K562 (cell line): ENCODE results near the gene SLC45A3. TPM values are rescaled to one million over a fixed set of nuclear protein-coding genes. Genes with fewer than 3 reads are reported as not detected.
A peak's percentile ranks its signal among the peaks of the same experiment; 100 is the strongest.

Source experiments
- BCLAF1 ChIP-seq, 2 experiments: fragments of 450-650 bp in 1 of 2; IDR thresholded peaks; 2 replicates each; pipeline ENCODE4 v1.6.1; 2011 to 2017; ENCODE audit warnings: low read depth in 2 of 2, antibody characterized with exemption in 1 of 2, borderline replicate concordance in 1 of 2, low read length in 1 of 2, mild to moderate bottlenecking in 1 of 2, mixed read lengths in 1 of 2; ENCODE audit not compliant: control insufficient read depth in 1 of 2
- CEBPB ChIP-seq: fragments of 450-650 bp; IDR thresholded peaks from 2 replicates; pipeline ENCODE4 v1.6.1; 2016; ENCODE audit warnings: missing genetic modification characterization, missing compliant biosample characterization
- ESRRA ChIP-seq: fragments of 450-650 bp; IDR thresholded peaks from 2 replicates; pipeline ENCODE4 v1.6.1; 2014; ENCODE audit warnings: low read depth, mild to moderate bottlenecking, moderate library complexity, borderline replicate concordance
- FOS ChIP-seq: IDR thresholded peaks from 3 replicates; pipeline ENCODE4 v1.6.1; 2011; ENCODE audit not compliant: insufficient read length; ENCODE audit errors: extremely low read depth
- FOXO4 ChIP-seq: fragments of 450-650 bp; formaldehyde crosslinking; IDR thresholded peaks from 2 replicates; pipeline ENCODE4 v1.4.0; 2020; ENCODE audit warnings: mild to moderate bottlenecking, moderate library complexity
- FUS ChIP-seq: fragments of 200-400 bp; formaldehyde crosslinking; optimal IDR thresholded peaks from 2 replicates; pipeline ENCODE3; 2017; ENCODE audit warnings: low read depth, low read length
- HMG20B ChIP-seq: fragments of 250-450 bp; sonication (Bioruptor Pico); IDR thresholded peaks from 2 replicates; pipeline ENCODE4 v1.5.0; 2021; ENCODE audit warnings: mild to moderate bottlenecking
- HOXB6 ChIP-seq: fragments of 250-450 bp; sonication (Bioruptor Pico); IDR thresholded peaks from 2 replicates; pipeline ENCODE4 v1.5.1; 2022; ENCODE audit warnings: mild to moderate bottlenecking, borderline replicate concordance
- MAX ChIP-seq: sonication (generic); formaldehyde crosslinking; IDR thresholded peaks from 2 replicates; pipeline ENCODE4 v1.9.0; 2022; ENCODE audit warnings: mild to moderate bottlenecking, missing genetic modification reagents
- NELFE ChIP-seq: IDR thresholded peaks from 2 replicates; pipeline ENCODE4 v1.6.1; 2011; ENCODE audit warnings: mild to moderate bottlenecking; ENCODE audit not compliant: insufficient read depth, insufficient read length
- NFIX ChIP-seq: fragments of 250-450 bp; sonication (Bioruptor Pico); IDR thresholded peaks from 2 replicates; pipeline ENCODE4 v1.4.0; 2020; ENCODE audit warnings: low read depth, mild to moderate bottlenecking, moderate library complexity
- POLR3G ChIP-seq: IDR thresholded peaks from 2 replicates; pipeline ENCODE4 v1.6.1; 2011; ENCODE audit not compliant: insufficient read length, insufficient replicate concordance; ENCODE audit errors: extremely low read depth
- PTTG1 ChIP-seq: fragments of 450-650 bp; IDR thresholded peaks from 2 replicates; pipeline ENCODE4 v1.6.1; 2016; ENCODE audit warnings: low read depth, mild to moderate bottlenecking, missing genetic modification characterization, missing compliant biosample characterization
- RFX5 ChIP-seq: IDR thresholded peaks from 2 replicates; pipeline ENCODE4 v1.6.1; 2011; ENCODE audit warnings: low read depth, mild to moderate bottlenecking, improper control_type of control experiment, low read length
- STAT6 ChIP-seq: sonication (generic); formaldehyde crosslinking; IDR thresholded peaks from 2 replicates; pipeline ENCODE4 v1.8.1; 2023; ENCODE audit warnings: mild to moderate bottlenecking, missing genetic modification reagents
- USF1 ChIP-seq: sonication (generic); formaldehyde crosslinking; IDR thresholded peaks from 2 replicates; pipeline ENCODE4 v1.9.0; 2022; ENCODE audit warnings: mild to moderate bottlenecking, missing genetic modification reagents
- ZNF717 ChIP-seq: fragments of 250-450 bp; sonication (Bioruptor Pico); IDR thresholded peaks from 2 replicates; pipeline ENCODE4 v1.5.0; 2021
- ZNF764 ChIP-seq: fragments of 250-450 bp; sonication (Bioruptor Pico); IDR thresholded peaks from 2 replicates; pipeline ENCODE4 v1.4.0; 2020; ENCODE audit warnings: low read depth, mild to moderate bottlenecking, moderate library complexity
- polyA plus RNA-seq, 8 experiments: library from polyadenylated mRNA; depleted of rRNA in 4 of 8; stranded (reverse) in 5 of 8; unstranded in 3 of 8; fragments of >200 nt; fragmentation: Nextera tagmentation in 2 of 8; fragmentation: Illumina TruSeq in 1 of 8; extraction: Ambion mirVana in 2 of 8; extraction: Trizol in 1 of 8; gene quantifications; 2 replicates each; pipeline versions ENCODE4 v1.2.1 to v1.2.3, GENCODE V29; 2011 to 2014; ENCODE audit warnings: inconsistent platforms in 1 of 8, missing spikeins in 1 of 8
- total RNA-seq, 7 experiments: library from RNA; depleted of rRNA in 6 of 7; stranded (reverse); fragments of >200 nt in 6 of 7; fragmentation: Illumina TruSeq in 2 of 7; extraction: Trizol in 2 of 7; gene quantifications; 2 replicates each; pipeline versions ENCODE4 v1.2.1 to v1.2.3, GENCODE V29; 2011 to 2021; ENCODE audit warnings: low replicate concordance in 1 of 7

SLC45A3 gene
- total and polyA plus RNA-seq, 9 of the 15 experiments (the other 6 are each of a cell fraction or from before 2014, with no cell fraction given): 0.06 to 3.3 (median 1.3) TPM

- 0 out of 2 replicates have a peak, but pooled peaks have one; percentile 28 for TF ChIP-seq STAT6 (CRISPR knock-in tag)
- no peak for TF ChIP-seq NFIX (CRISPR knock-in tag)
- TF ChIP-seq CEBPB (tag): no peak
- no peak for TF ChIP-seq RFX5
- peak in 1 of 2 experiments; percentile 73; a peak in 1 of 4 replicates for TF ChIP-seq BCLAF1 (IDR thresholded peaks at IDR 0.05; ENCODE audit: borderline replicate concordance in 1 of 2, control insufficient read depth in 1 of 2, low read depth in 2 of 2, low read length in 1 of 2)
- no peak for TF ChIP-seq FOS
- no peak for TF ChIP-seq HOXB6 (CRISPR knock-in tag)
- no peak for TF ChIP-seq HMG20B (CRISPR knock-in tag)
- peak; percentile 51; the same call in 1 of the 2 replicates for TF ChIP-seq MAX
- no peak for TF ChIP-seq FOXO4
- TF ChIP-seq NELFE: peak; percentile 76
- peak; percentile 73; the same call in 1 of the 2 replicates for TF ChIP-seq ESRRA
- TF ChIP-seq ZNF717 (CRISPR knock-in tag): no peak
- no peak for TF ChIP-seq USF1 (CRISPR knock-in tag)
- no peak for TF ChIP-seq POLR3G
- 0 out of 2 replicates have a peak, but pooled peaks have one; percentile 47 for TF ChIP-seq ZNF764
- TF ChIP-seq FUS: peak; percentile 44
- TF ChIP-seq PTTG1: no peak
Measured at GRCh38 chr1:205631768-205632668, 48.3 kb downstream of the SLC45A3 start, which contains the start of gene ELK4 (continued).
